Effector memory CD4-positive, alpha-beta T cell (primary cell): ENCODE results near the gene SNAP25.

Experiments
- DNase-seq, 3 donors: peaks; one replicate each; pipeline ENCODE4 v3.0.0-alpha.2; 2020
- H3K27ac ChIP-seq: 2 replicates; pipeline ENCODE4 v1.7.0; 2013; ENCODE audit warnings: mild to moderate bottlenecking, low read length, moderate library complexity; ENCODE audit not compliant: insufficient read depth, poor library complexity, severe bottlenecking
- H3K27me3 ChIP-seq: replicated peaks from 2 replicates; pipeline ENCODE4 v1.7.0; 2013; ENCODE audit warnings: mild to moderate bottlenecking, low read length; ENCODE audit not compliant: insufficient read depth, control insufficient read depth, poor library complexity, severe bottlenecking
- H3K36me3 ChIP-seq: 2 replicates; pipeline ENCODE4 v1.7.0; 2013; ENCODE audit warnings: mild to moderate bottlenecking, low read length, moderate library complexity; ENCODE audit not compliant: control insufficient read depth, insufficient read depth
- H3K4me1 ChIP-seq: 2 replicates; pipeline ENCODE4 v1.7.0; 2013; ENCODE audit warnings: low read length, mild to moderate bottlenecking; ENCODE audit not compliant: control insufficient read depth, insufficient read depth, poor library complexity, severe bottlenecking
- H3K4me3 ChIP-seq: 2 replicates; pipeline ENCODE4 v1.7.0; 2013; ENCODE audit warnings: low read length, low read depth, mild to moderate bottlenecking; ENCODE audit not compliant: insufficient read depth, poor library complexity, severe bottlenecking
- H3K9me3 ChIP-seq: 2 replicates; pipeline ENCODE4 v1.7.0; 2013; ENCODE audit warnings: mild to moderate bottlenecking, low read length, moderate library complexity; ENCODE audit not compliant: control insufficient read depth

SNAP25 gene

GRCh38 chr20:10179574-10180298 is 38.9 kb upstream of the SNAP25 start:
- Histone ChIP-seq H3K4me3 (no peak overlapping the region), H3K9me3 (no peaks in the 10 kb centered on the region), H3K27ac (no peak overlapping the region)

GRCh38 chr20:10180651-10181235 is 37.9 kb upstream of the SNAP25 start:
- Histone ChIP-seq H3K9me3 (no peaks in the 10 kb centered on the region), H3K4me3 (no peak overlapping the region), H3K4me1 (no peaks in the 10 kb centered on the region), H3K27ac (no peak overlapping the region), H3K36me3 (no peaks in the 10 kb centered on the region), H3K27me3 (no peaks in the 10 kb centered on the region)
- DNase-seq, result no peak

More at GRCh38 chr20:10179574-10180298, 38.9 kb upstream of the SNAP25 start:
- Histone ChIP-seq H3K4me1 (no peaks in the 10 kb centered on the region), H3K36me3 (no peaks in the 10 kb centered on the region), H3K27me3 (no peaks in the 10 kb centered on the region)
- DNase-seq, result no peak

- no peaks in the 10 kb centered on the region for H3K27me3 ChIP-seq
- no peak overlapping the region for H3K4me3 ChIP-seq
- DNase-seq, result no peak
- no peaks in the 10 kb centered on the region for H3K36me3 ChIP-seq
- no peaks in the 10 kb centered on the region for H3K9me3 ChIP-seq
- H3K4me1 ChIP-seq, result no peaks in the 10 kb centered on the region
- no peak overlapping the region for H3K27ac ChIP-seq
Observed at GRCh38 chr20:10185741-10186558, 32.7 kb upstream of the SNAP25 start.

GRCh38 chr20:10190456-10190855 is 28.2 kb upstream of the SNAP25 start:
- H3K9me3 ChIP-seq, result no peaks in the 10 kb centered on the region
- no peaks in the 10 kb centered on the region for H3K4me1 ChIP-seq
- H3K27ac ChIP-seq, result no peak overlapping the region
- no peaks in the 10 kb centered on the region for H3K36me3 ChIP-seq
- H3K4me3 ChIP-seq, result no peak overlapping the region
- no peaks in the 10 kb centered on the region for H3K27me3 ChIP-seq
- no peak for DNase-seq

GRCh38 chr20:10192171-10192570 is 26.5 kb upstream of the SNAP25 start:
- Histone ChIP-seq H3K9me3 (no peaks in the 10 kb centered on the region), H3K27ac (no peak overlapping the region), H3K4me3 (no peak overlapping the region), H3K4me1 (no peaks in the 10 kb centered on the region), H3K36me3 (no peaks in the 10 kb centered on the region), H3K27me3 (no peaks in the 10 kb centered on the region)
- no peak for DNase-seq

GRCh38 chr20:10194166-10194565 is 24.5 kb upstream of the SNAP25 start:
- no peak overlapping the region for H3K4me3 ChIP-seq
- H3K36me3 ChIP-seq, result no peaks in the 10 kb centered on the region
- no peaks in the 10 kb centered on the region for H3K4me1 ChIP-seq
- no peak overlapping the region for H3K27ac ChIP-seq
- H3K27me3 ChIP-seq, result no peaks in the 10 kb centered on the region
- no peak for DNase-seq
- no peaks in the 10 kb centered on the region for H3K9me3 ChIP-seq

- Histone ChIP-seq H3K4me1 (no peaks in the 10 kb centered on the region), H3K4me3 (no peak overlapping the region), H3K27me3 (no peaks in the 10 kb centered on the region), H3K36me3 (no peaks in the 10 kb centered on the region), H3K27ac (no peak overlapping the region), H3K9me3 (no peaks in the 10 kb centered on the region)
- DNase-seq, result no peak
Observed at GRCh38 chr20:10200330-10200729, 18.3 kb upstream of the SNAP25 start.

GRCh38 chr20:10201321-10201870 is 17.2 kb upstream of the SNAP25 start:
- no peak for DNase-seq
- no peaks in the 10 kb centered on the region for H3K36me3 ChIP-seq
- no peak overlapping the region for H3K27ac ChIP-seq
- H3K9me3 ChIP-seq, result no peaks in the 10 kb centered on the region
- H3K4me1 ChIP-seq, result no peaks in the 10 kb centered on the region
- H3K27me3 ChIP-seq, result no peaks in the 10 kb centered on the region
- H3K4me3 ChIP-seq, result no peak overlapping the region

GRCh38 chr20:10209091-10209490 is 9.5 kb upstream of the SNAP25 start:
- no peak overlapping the region for H3K27ac ChIP-seq
- no peak for DNase-seq
- H3K4me1 ChIP-seq, result no peaks in the 10 kb centered on the region
- H3K9me3 ChIP-seq, result no peaks in the 10 kb centered on the region
- H3K36me3 ChIP-seq, result no peaks in the 10 kb centered on the region
- no peak overlapping the region for H3K4me3 ChIP-seq
- H3K27me3 ChIP-seq, result no peaks in the 10 kb centered on the region

- H3K4me3 ChIP-seq, result no peak overlapping the region
- H3K36me3 ChIP-seq, result no peaks in the 10 kb centered on the region
- no peak overlapping the region for H3K27ac ChIP-seq
- no peak for DNase-seq
- no peaks in the 10 kb centered on the region for H3K4me1 ChIP-seq
- H3K9me3 ChIP-seq, result no peaks in the 10 kb centered on the region
- H3K27me3 ChIP-seq, result peaks cover 7% of the 10 kb centered on the region
Observed at GRCh38 chr20:10213526-10213925, 5.1 kb upstream of the SNAP25 start.
